ENCODE results near the gene B3GALT6.

Gene B3GALT6

DNA sequence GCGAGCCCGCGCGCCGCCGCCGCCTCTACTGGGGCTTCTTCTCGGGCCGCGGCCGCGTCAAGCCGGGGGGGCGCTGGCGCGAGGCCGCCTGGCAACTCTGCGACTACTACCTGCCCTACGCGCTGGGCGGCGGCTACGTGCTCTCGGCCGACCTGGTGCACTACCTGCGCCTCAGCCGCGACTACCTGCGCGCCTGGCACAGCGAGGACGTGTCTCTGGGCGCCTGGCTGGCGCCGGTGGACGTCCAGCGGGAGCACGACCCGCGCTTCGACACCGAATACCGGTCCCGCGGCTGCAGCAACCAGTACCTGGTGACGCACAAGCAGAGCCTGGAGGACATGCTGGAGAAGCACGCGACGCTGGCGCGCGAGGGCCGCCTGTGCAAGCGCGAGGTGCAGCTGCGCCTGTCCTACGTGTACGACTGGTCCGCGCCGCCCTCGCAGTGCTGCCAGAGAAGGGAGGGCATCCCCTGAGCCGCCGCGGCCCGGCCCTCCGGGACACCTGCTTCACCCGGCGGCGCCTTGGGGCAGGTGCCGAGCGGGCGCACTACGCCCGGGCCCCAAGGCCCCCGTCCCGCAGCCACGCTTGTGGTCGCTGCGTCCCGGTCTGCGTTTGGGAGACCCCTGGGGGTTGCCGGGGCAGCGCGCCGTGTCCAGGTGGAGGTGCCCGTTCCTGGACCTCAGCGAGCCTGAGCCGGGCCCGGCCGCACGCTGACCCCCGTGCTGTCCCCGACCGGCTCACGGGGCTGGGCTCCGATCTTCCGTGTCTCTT, 944 bp downstream of the B3GALT6 start:
- DNase-seq = no peak

DNA sequence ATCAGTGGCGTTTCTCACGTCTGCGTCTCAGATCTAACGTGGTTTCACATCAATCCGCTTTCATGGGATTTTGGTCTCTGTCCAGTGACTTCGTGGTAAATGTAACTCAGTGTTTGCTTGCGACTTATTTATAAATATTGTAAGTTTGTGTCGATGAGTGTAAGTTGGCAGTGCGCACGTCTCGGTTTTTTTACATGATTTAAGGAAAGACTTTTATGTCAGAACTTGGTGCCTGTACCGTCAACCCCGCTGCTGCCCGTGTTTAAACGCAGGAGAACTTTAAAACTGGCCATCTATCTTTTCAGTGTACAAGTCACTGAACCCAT, 1.5 kb downstream of the B3GALT6 start:
- no peak for DNase-seq

DNA sequence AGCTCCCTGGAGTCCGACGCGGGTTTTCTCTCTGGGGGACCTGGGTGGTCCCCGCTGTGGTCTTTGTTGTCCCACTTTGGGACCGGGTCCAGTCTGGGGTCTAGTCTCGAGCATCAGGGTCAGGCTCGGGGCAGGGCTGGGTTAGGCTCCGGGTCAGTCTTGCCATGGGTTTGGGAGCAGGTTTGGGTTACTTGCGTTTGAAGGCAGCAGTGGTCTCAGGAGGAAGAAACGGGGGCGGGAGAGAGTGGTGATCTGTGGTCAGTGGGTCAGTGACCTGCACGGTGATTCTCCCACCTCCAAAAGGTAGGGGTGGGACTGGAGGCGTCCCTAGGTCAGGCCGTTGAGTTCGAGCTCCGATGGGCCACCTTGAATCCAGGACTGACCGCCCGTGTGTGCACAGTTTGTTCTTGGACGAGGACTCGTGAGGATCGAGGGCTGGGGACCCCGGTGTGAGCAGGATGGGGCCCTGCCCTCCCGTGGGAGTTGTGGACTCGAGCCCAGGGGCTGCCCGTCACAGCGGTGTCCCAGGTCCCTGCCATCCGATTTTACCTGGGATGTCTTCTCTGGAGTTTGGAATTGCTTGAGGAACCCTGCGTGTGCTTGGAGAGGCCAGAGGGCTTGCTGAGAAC, 2.3 kb downstream of the B3GALT6 start:
- no peak for DNase-seq

DNA sequence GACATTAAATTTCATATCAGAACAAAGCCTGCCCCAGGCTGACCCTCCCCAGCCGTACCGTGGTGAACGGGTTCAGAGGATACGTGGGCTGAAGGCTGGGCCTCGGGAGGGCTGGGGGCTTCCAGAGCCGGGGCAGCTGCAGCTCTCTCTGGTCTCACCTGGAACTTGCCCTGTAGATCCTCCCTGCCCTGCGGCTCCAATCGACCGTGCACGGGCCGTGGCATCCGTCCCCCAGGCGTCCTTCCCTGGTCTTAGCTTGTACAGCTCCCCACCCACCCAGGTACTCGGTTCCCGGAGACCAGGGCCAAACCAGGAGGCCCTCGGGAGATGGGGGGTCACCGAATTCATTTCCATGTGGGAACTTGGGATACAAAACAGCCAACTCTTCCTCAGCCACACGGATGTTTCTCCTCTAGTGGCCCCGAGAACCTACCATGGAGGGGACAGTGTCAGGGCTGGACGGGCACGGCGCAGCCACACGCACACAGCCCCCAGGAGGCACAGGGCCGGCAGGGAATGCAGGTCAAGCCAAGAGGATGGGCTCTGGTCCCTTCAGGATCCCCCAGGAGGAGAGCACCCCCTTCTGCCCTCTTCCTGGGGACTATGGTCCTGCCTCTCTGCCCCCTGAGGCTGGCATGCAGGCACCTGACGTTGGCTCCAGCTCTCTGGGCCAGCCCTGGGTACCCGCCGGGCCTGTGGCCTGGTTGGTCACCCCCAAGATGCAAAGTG, 3.1 kb downstream of the B3GALT6 start:
- DNase-seq = no peak

DNA sequence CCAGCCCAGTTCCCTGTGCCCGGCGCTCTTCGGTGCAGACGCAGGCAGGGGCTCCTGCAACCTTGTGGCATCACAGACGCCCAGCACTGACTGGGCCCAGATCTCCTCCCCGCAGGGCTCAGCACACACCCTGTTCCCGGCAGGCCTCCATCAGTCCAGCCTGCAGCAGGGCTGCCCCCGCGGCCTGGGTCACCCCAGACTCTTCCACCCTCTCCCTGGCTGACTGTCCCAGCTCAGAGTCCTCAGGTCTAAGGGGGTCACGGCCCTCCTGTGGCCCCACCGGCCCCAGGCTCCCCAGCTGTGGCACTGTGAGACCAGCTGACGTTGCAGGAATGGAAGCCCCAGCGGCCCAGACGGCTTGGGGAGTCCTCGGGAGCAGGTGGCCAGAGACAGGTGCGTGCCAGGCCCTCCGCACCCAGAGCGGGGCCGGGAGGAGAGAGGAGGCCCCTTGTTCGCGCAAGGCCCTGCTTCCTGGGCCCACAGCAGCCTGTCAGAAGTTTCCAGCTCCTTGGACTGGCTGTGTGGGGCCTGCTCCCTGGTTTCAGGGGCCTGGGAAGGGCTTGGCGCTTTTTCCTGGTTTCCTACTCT, 4.2 kb downstream of the B3GALT6 start:
- DNase-seq = no peak

- no peak for DNase-seq
Observed at GRCh38 chr1:1236945-1237873, 5.2 kb downstream of the B3GALT6 start.

- no peak for DNase-seq
Observed at GRCh38 chr1:1237874-1238701, 6.1 kb downstream of the B3GALT6 start.

DNA sequence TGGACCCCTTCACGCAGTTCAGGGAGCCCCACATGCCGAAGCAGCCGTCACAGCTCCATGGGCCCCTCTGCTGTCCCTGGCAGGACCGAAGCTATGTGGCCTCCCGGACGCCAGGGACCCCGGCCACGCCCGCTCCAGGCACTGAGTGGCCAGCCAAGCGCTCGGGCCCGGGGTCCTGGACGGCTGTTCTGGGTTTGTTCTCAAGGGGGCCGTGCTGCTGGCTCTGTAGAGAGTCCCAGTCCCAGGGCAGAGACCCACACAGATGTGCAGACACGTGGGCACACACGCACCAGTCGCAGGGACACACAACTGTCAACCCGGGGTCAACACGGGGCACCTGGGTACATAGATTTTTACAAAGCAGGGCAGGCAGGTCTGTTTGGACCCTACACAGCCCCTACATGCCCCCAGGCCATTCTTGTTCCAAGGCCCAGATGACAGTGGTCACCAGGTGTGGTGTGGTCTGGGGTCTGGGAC, 6.7 kb downstream of the B3GALT6 start:
- no peak for DNase-seq

GRCh38 chr1:1239227-1239613, 7.2 kb downstream of the B3GALT6 start:
- DNase-seq = no peak

DNA sequence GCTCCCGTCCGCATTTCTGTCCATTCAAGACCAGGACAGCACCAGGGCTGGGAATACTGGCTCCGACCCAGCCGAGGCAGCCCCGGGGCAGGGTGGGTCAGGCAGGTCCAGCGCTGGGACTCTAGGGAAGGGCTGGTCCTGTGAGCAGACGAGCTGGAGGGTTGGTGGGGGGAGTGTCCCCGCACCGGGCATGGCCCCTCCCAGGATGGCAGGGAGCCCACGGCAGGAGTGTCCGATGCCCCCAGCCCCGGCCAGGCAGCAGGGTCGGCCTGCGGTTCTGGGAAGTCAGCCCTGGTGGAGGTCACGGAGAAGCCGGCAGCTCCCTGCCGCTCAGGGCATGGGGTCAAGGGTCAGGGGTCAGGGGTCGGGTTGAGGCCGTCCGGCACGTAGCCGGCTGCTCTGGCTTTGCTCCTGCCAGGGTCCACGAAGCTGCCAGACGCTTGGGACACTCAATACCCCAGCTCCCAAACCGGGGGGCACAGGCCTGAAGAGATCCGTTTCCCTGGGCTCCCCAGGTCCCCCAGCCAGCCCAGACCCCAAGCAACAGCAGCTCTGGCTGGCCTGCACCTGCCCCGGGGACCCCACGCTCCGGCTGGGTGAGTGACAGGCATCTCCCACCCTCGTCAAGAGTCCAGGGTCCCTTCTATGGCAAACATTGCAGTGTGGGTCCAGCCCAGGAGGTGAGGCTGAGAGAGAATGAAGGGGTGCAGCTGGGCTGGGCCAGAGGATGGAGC, 7.7 kb downstream of the B3GALT6 start:
- DNase-seq = no peak

DNA sequence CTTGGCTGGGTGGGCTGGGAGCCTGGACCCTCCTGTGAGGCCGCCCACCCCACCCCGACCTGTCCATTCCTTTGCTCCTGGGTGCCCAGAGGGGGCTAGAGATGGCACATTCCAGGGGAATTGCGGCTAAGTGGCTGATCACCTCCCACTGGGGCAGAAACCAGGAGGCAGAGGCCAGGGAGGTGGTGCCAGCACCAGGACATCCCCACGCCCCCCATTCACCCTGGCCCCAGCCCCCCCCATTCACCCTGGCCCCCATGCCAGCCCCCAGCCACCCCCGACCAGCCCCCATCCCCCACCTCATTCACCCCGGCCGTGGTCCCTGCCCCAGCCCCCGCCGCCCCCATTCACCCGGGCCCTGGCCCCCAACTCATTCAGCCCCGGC, 8.3 kb downstream of the B3GALT6 start:
- no peak for DNase-seq

DNA sequence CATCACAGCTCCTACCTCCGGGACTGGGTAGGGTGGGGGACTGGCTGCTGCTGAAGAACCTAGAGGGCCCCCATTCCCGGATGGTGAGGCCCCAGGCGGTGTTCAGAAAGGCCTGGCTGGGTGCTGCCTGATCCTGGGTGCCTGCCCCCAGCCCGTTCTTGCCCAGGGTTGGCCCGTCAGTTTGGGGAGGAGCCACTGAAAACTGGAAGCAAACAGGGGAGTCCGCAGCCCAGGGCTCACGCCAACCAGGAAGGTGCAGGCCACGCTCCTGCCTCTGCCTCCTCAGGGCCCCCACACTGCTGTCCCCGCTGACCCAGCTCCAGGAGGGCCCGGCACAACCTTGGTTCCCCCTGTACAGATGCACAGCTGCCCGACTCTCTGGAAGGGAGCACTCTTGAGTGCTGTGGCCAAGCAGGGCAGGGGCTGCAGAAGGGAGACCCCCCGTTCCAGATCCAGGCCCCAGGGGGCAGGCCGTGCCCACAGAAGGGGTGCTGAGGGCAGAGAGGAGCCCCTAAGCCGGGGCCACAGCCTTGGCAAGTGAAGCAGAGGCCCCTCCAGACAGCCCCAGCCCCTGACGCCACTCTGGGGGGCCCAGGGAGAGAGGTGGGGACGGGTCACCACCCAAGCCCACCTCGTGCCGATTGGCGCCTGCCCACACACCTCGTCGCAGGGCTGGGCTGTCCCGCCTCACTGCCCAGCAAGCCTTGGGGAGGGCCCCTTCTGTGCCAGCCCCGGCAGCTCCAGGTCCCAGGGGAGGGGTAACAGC, 9.0 kb downstream of the B3GALT6 start:
- no peak for DNase-seq

DNA sequence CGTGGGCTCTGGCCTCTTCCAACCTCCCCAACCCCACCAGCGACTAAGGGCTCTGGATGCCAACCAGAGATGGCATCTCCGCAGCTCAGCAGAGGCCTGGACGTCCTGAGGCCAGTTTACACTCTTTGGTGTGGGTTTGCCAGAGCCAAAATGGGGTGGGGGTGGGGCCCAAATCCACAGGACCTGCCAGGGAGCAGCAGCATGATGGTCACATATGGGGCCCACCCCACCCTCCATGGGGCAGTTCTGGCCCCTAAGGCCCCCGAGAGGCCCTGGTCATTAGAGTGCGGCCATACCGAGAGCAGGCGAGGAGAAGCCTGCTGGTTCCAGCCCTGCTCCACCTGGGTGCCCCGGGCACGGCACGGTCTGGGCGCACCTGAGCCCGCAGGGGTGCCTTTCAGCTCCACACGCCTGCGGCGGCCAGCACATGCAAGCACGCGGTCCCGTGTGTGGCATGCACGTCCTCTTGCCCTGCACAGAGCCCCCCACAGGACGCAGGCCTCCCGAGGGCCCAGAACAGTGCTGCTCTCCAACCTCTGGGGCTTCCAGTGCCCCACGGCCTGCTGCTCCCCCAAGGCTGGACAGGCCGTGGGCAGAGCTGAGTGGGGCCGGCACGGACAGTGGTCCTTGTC, 9.7 kb downstream of the B3GALT6 start:
- DNase-seq = no peak

- no peak for DNase-seq
Observed at GRCh38 chr1:1242461-1243265, 10.6 kb downstream of the B3GALT6 start.

DNA sequence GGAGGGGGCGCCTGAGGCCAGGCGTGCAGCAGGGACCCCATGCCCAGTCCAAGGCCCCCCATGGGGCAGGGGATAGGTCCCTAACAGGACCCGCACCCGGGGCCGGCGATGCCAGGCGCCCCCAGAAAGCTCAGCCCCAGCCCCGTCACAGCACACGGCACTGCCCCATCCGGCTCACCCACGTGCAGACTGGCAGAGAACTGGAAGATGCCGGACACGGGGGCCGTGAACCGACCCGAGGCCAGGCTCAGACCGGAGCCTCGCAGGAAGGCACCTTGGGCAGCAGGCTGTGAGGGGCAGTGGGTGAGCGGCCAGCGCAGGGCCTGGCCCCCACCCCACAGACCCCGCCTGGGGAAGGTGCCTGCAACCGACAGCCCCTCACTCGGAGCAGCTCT, 11.2 kb downstream of the B3GALT6 start:
- no peak for DNase-seq

GRCh38 chr1:1243807-1244191, 11.8 kb downstream of the B3GALT6 start:
- no peak for DNase-seq

DNA sequence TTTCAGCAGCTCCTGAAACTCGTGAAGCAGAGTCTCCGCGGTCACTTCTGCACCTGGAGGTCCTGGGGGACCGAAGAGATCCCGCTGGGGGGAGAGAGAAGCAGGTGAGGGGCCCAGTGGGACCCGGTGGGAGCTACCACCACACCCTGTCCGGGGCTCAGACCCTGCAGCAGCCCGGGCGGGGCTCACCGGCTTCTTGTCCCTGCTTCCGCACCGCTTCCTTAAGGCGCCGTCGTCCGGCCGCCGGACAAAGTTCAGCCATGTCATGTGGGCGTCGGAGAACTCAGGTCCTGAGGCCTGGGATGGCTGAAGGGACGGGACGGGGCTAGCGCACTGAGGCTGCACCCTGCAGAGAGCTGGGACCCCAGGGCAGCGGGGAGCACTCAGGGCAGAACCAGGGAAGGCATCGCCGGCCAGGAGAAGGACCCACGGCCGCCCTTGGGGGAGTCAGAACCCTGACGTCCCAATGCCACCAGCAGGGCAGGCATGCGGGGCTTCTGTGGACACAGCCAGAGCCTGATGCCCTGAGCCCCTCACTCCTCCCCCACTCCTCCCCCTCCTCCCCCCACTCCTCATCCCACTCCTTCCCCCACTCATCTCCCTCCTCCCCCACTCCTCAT, 12.3 kb downstream of the B3GALT6 start:
- no peak for DNase-seq

DNA sequence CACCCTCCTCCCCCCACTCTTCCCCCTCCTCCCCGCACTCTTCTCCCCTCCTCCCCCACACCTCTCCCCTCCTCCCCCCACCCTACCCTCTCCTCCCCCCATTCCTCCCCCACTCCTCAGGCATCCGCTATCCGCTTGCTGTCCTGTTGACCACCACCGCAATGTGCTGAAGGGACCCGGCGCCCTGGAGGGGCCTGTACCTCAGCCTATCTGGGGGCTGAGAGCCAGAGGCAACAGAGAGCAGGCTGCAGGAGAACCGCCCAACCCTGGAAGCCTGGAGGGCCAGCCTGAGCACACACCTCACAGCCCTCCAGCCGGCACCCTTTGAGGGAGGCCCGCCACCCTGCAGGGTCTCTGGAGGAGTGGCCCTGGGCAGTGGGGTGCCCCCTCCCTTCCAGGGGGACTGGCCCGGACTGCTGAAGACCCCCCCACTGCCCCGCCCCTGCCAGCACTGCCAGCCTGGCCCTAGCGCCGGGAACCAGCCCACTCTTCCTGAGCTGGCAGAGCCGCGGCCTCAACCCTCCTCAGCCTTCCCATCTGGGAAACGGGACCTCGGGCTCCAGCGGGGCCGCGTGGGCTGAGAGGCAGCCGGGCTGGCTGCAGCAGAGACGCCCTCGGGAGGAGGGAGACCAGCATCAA, 13.3 kb downstream of the B3GALT6 start:
- DNase-seq = no peak
